HG02642 (cell line): ENCODE results near the gene UBE2J1.
"Not testable (repeated sequence)": the region's sequence is repeated elsewhere in the genome, so short reads cannot be mapped to it uniquely, and the experiment has no call there.

Experiments
- ATAC-seq: cut with Tn5 transposase; IDR thresholded peaks from one replicate; pipeline ENCODE4 v1.9.1; 2021; ENCODE audit warnings: mild to moderate bottlenecking; ENCODE audit not compliant: unreplicated experiment, poor library complexity

UBE2J1 gene

DNA sequence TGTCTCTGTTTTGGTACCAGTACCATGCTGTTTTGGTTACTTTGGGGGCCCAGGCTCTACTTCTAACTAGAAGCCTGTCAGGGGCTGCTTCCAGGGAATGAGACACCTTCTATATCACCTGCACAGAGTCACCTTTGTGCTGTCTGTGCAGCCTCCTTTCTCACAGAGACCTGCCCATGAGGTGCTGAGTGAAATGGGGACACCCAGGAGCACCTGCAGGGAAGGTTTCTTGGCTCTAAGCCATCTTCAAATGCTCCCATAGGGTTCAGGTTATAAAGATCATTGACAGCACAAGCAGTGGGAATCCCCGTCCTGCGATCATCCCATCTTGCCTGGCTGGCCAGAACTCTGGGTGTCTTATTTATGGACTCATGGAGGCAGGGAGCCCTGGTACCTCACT lies 56.5 kb downstream of the UBE2J1 start:
- no peak for ATAC-seq

DNA sequence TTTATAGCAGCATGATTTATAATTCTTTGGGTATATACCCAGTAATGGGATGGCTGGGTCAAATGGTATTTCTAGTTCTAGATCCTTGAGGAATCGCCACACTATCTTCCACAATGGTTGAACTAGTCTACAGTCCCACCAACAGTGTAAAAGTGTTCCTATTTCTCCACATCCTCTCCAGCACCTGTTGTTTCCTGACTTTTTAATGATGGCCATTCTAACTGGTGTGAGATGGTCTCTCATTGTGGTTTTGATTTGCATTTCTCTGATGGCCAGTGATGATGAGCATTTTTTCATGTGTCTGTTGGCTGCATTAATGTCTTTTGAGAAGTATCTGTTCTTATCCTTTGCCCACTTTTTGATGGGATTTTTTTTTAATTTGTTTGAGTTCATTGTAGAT lies 57.4 kb downstream of the UBE2J1 start:
- not testable (repeated sequence) for ATAC-seq

DNA sequence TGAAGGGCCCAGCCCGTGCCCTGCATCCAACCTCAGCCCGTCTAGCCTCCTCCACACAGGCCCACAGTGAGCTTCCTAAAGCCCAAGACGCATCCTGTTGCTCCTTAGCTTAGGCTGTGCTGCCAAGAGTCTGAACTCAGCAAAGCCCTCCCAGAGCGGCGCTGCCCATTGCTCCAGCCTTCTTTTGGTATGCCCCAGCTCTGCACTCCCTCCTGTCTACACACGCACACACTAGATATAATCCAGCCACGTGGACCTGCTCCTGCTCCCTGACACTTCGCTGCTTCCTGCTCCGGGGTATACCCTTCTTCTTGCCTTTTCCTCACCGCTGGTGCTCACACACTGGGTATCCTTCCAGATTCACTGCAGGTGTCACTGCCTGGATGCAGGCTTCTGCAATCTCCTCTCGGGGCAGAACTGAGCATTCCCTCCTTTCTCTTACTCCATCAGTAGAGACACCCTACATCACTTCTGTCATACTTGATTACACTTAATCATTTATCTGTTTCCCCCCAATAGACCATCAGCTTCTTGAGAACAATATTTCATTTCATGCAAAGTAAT lies 61.2 kb downstream of the UBE2J1 start:
- ATAC-seq: no peak

DNA sequence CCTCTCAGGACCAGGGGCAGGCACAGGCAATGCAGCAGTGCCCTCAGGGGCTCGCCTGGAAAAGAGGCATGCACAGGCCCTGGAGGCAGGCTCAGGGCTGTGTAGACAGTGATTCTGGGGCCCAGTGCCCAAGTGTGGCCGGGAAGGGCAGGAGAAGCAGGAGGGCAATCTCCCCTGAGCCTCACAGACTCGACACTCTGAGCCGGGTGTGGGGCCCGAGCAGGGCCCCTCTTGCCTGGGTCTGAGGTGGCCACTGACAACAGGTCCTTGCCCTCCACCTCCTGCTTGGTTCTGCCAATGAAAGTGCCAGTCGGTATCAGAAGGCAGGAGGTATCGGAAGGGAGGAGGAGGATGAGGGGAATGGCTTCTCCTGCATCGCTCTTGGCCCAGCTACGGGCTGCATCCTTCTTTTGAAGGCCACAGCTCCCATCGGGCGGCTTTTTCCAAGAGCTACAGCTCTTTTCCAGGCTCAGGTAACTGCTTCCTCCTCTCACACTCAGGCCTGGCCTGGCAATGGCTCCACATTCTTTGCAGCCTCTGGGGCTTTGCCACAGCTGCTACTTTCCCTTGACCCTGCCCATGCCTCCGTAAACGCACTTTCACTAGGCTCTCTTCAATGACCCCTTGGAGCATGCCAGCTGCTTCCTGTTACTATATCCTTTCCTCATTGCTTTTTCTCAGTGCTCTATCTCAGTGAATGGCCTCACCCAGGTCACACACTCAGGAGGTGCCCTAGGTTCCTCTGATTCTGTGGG lies 61.9 kb downstream of the UBE2J1 start:
- ATAC-seq: no peak

DNA sequence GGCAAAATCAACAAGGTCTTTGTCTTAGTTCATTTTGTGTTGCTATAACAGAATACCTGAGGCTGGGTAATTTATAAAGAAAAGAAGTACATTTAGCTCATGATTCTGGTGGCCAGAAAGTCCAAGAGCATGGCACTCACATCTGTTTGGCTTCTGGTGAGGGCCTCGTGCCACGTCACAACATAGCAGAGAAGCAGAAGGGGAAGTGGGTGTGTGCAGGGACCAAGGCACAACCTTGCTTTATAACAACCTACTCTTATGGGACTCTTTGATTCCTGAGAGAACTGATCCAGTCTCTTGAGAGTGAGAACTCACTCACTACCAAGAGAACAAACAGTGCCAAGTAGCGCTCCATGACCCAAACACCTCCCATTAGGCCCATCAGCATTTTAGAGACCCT lies 62.8 kb downstream of the UBE2J1 start:
- ATAC-seq: no peak

DNA sequence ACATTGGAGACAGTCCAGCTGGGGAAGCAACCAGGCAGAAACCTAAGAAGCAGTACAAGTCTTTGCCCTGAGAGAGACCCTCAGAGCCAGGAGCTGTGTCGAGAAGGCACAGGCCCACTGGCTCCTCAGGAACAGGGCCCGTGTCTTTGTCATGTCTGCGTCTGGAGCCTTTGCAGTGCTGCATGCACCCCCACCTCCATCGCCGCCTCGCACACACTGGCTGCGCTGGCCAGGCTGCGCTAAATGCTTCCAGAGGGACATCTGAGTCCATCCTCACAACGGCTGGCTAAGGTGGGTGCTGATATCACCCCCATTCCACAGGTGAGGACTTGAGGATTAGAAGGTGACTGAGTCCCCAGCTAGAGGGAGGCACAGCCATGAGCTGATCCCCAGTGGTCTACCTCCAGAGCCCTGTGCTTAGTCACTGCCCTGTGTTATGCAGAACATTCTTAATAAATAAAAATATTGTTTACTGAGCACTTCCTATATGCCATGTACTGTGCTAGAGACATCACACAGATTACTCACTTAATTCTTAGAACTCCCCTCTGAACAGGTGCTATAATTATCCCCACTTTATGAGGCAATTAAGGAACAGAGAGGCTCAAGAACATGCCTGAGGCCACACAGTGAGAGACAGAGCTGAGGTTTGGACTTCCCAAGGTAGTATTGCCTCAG lies 65.0 kb downstream of the UBE2J1 start:
- ATAC-seq: no peak

DNA sequence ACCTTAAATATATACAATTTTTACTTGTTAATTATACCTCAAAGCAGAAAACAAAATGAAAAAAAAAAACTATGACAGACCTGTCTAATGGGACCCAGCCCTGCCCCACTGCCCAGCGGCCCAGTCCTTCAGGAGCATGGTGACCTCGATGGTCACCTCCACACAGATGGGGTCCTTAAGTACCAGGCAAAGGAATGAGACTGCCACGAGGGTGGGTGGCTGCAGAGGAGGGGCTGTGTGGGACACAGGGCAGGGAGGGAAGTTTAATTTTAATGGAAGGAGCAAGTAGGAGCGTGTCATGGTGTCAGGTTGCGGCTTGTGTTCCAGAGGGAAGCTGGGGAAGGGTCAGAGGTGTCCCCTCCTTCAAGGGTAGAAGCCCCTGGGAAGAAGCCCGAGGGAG lies 66.0 kb downstream of the UBE2J1 start:
- ATAC-seq: no peak

DNA sequence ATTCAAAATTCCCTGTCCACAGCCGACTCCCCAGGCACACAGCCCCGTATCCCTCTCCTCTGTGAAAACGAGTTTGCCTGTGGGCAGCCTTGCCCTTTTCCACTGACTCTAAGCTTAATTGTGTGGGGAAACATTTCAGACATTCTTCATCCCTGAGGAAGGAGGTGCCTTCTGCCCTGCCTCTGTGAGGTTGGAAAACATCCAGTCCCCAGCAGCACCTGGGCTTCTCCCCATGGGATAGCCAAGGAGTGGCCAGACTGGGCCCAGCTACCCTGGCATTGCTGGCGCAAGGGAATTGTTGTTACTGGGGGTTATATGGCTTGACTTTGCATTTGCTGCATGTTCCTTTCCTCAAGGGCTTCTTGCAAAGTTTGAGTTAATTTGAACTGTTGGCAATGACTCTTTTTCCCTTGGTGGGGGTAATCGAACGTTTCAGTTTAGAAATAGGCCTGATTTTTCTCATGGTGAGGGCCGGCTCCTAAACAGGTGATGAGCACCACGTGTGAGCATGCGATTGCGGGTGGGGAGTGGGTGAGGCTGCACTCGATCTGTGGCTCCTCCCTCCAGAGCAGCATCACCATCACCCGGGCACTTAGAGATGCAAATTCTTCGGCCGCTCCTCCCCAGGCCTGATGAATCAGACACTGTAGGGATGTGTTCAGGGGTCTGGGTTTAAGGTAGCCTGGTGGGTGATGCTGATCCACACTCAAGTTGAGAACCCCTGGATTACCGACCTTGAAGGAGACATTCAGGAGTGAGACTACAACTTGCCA lies 67.4 kb downstream of the UBE2J1 start:
- no peak for ATAC-seq

DNA sequence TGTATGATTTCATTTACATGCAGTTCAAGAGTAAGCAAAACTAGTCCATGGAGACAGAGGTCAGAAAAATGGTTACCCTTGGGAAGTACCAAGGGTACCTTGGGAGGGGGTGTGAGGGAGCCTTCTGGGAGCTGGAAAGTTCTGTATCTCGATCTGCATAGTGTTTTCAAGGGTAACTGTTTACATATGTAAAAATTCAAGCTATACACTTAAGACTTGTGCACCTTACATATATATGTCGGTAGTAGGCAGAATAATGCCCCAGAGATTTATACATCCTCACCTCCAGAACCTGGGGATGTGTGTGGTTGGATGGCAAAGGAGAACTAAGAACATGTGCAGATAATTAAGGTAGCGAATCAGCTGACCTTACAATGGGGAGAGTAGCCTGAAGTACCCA lies 68.4 kb downstream of the UBE2J1 start:
- no peak for ATAC-seq

DNA sequence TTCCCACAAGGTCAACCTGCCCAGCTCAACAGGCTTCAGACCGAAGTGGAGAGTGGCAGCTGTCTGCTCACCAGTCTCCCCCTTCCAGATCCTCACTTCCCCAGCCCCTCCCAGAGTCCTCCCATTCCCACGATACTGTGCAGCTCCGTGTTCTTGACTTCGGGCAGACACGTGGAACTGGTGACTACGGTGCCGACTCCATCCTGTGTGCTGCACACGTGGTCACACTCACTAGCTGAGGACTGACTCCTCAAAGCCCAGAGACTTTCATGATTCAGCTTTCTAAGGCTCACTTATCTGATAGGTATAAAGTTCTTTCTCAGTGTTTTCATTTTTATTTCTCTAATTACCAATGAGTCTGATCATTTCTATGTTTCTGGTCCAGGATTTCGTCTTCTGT lies 69.8 kb downstream of the UBE2J1 start:
- ATAC-seq: no peak

DNA sequence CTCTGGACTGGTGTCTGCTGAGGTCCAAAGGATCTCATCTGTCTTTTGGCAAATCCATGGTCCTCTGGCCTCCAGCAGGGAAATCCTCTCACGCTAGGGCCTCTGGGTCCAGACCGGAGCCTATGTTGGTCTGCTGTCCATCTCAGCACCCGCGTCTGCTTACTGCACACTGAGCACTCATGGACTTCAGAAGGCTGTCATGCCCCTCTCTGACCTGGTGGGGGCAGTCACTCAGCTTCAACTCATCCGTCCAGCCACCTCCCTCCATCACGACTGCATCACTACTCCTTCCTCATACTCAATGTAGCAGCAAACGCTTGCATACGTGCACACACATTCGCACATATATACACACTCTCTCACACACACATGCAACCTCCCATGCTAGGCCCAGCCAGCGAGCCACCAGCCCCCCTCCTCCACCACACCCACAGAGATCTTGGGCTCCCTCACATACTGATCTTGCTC lies 70.7 kb downstream of the UBE2J1 start:
- peak; percentile 90 for ATAC-seq

DNA sequence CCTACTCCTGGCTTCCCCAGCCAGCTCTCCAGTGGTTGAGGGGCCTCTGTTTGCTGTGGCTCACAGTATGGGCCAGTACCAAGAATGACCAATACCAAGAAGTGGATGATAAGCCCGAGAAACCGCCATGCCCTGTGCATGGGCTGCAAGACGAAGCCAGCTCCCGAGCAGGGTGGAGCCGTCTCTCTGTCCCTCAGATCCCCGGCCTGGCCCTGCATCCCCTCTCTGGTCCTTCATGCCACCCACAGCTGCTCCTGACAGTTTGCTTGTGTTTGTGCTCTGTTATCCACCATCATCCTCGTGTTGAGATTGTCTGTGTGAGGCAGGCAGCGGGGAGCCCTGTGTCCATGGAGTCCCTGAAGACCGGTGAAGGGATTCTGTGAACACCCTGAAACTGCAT lies 73.6 kb downstream of the UBE2J1 start:
- no peak for ATAC-seq
